Measurements from ENCODE around the gene NSFL1C.
A peak's percentile ranks its signal among the peaks of the same experiment; 100 is the strongest.
"Not testable (repeated sequence)": the region's sequence is repeated elsewhere in the genome, so short reads cannot be mapped to it uniquely, and the experiment has no call there.

Gene NSFL1C

GRCh38 chr20:1466211-1467081 is at the start of gene NSFL1C:
Gene NSFL1C (minus strand): TSS chr20:1466849. CDS start chr20:1466824, 25 bp downstream.
- peak; percentile 85 for DNase-seq (ENCODE audit: low read depth)

GRCh38 chr20:1513801-1514200 is 47.2 kb upstream of the NSFL1C start:
- no peak for DNase-seq (ENCODE audit: low read depth)

- DNase-seq (ENCODE audit: low read depth): no peak
Observed at GRCh38 chr20:1509237-1509636, 42.6 kb upstream of the NSFL1C start.

- no peak for DNase-seq (ENCODE audit: low read depth)
Observed at GRCh38 chr20:1508574-1508973, 41.9 kb upstream of the NSFL1C start.

GRCh38 chr20:1507276-1507675 is 40.6 kb upstream of the NSFL1C start:
- DNase-seq (ENCODE audit: low read depth): no peak

GRCh38 chr20:1505871-1506270 is 39.2 kb upstream of the NSFL1C start:
- DNase-seq (ENCODE audit: low read depth): no peak

- DNase-seq (ENCODE audit: low read depth): no peak
Observed at GRCh38 chr20:1505361-1505760, 38.7 kb upstream of the NSFL1C start.

- DNase-seq (ENCODE audit: low read depth): peak; percentile 84
Observed at GRCh38 chr20:1503564-1504227, 37.0 kb upstream of the NSFL1C start.

- no peak for DNase-seq (ENCODE audit: low read depth)
Observed at GRCh38 chr20:1500496-1500895, 33.8 kb upstream of the NSFL1C start.

GRCh38 chr20:1499528-1500420 is 33.1 kb upstream of the NSFL1C start:
- DNase-seq (ENCODE audit: low read depth): no peak

- DNase-seq (ENCODE audit: low read depth): not testable (repeated sequence)
Observed at GRCh38 chr20:1497371-1497770, 30.7 kb upstream of the NSFL1C start.

GRCh38 chr20:1496930-1497329 is 30.3 kb upstream of the NSFL1C start:
- DNase-seq (ENCODE audit: low read depth): no peak

GRCh38 chr20:1494436-1494835 is 27.8 kb upstream of the NSFL1C start:
- no peak for DNase-seq (ENCODE audit: low read depth)

GRCh38 chr20:1493536-1493935 is 26.9 kb upstream of the NSFL1C start:
- DNase-seq (ENCODE audit: low read depth): no peak

GRCh38 chr20:1491860-1492642 is 25.4 kb upstream of the NSFL1C start:
- no peak for DNase-seq (ENCODE audit: low read depth)

GRCh38 chr20:1491281-1491840 is 24.7 kb upstream of the NSFL1C start, which contains the start of gene SIRPB2:
Gene SIRPB2 (minus strand): TSS chr20:1491420. CDS start chr20:1491359, 61 bp downstream.
- no peak for DNase-seq (ENCODE audit: low read depth)

- no peak for DNase-seq (ENCODE audit: low read depth)
Observed at GRCh38 chr20:1490643-1491195, 24.1 kb upstream of the NSFL1C start.

GRCh38 chr20:1489764-1490436 is 23.3 kb upstream of the NSFL1C start:
- DNase-seq (ENCODE audit: low read depth): no peak

- DNase-seq (ENCODE audit: low read depth): no peak
Observed at GRCh38 chr20:1489325-1489724, 22.7 kb upstream of the NSFL1C start.

- no peak for DNase-seq (ENCODE audit: low read depth)
Observed at GRCh38 chr20:1486566-1486965, 19.9 kb upstream of the NSFL1C start.
